ACC112 (cell line): Measurements from ENCODE around the gene CALHM3.

Source experiments
- H2AFZ ChIP-seq: fragments of 200-600 bp; sonication (generic); one replicate; pipeline ENCODE4 v1.6.0; 2017; ENCODE audit warnings: antibody characterized with exemption, low read length; ENCODE audit not compliant: unreplicated experiment
- H3K27ac ChIP-seq: fragments of 200-600 bp; sonication (generic); 2 replicates; pipeline ENCODE4 v1.5.1; 2014; ENCODE audit warnings: low read depth, mild to moderate bottlenecking, antibody characterized with exemption, low read length, moderate library complexity
- H3K27me3 ChIP-seq: fragments of 200-600 bp; sonication (generic); 2 replicates; pipeline ENCODE4 v1.6.1; 2014; ENCODE audit warnings: mild to moderate bottlenecking, antibody characterized with exemption, low read length, moderate library complexity, mixed read lengths; ENCODE audit not compliant: insufficient read depth
- H3K36me3 ChIP-seq: fragments of 200-600 bp; sonication (generic); 2 replicates; pipeline ENCODE4 v1.6.1; 2016; ENCODE audit warnings: mild to moderate bottlenecking, antibody characterized with exemption, low read length, moderate library complexity, mixed read lengths; ENCODE audit not compliant: insufficient read depth
- H3K4me1 ChIP-seq: fragments of 200-600 bp; sonication (generic); one replicate; pipeline ENCODE4 v1.6.1; 2016; ENCODE audit warnings: low read length, mixed read lengths; ENCODE audit not compliant: insufficient read depth, unreplicated experiment, control insufficient read depth
- H3K4me3 ChIP-seq: fragments of 200-600 bp; sonication (generic); 2 replicates; pipeline ENCODE4 v1.5.1; 2014; ENCODE audit warnings: mild to moderate bottlenecking, low read depth, low read length
- H3K79me2 ChIP-seq: fragments of 200-600 bp; sonication (generic); one replicate; pipeline ENCODE4 v1.6.0; 2016; ENCODE audit warnings: low read length; ENCODE audit not compliant: control insufficient read depth, unreplicated experiment, insufficient read depth

CALHM3 gene

DNA sequence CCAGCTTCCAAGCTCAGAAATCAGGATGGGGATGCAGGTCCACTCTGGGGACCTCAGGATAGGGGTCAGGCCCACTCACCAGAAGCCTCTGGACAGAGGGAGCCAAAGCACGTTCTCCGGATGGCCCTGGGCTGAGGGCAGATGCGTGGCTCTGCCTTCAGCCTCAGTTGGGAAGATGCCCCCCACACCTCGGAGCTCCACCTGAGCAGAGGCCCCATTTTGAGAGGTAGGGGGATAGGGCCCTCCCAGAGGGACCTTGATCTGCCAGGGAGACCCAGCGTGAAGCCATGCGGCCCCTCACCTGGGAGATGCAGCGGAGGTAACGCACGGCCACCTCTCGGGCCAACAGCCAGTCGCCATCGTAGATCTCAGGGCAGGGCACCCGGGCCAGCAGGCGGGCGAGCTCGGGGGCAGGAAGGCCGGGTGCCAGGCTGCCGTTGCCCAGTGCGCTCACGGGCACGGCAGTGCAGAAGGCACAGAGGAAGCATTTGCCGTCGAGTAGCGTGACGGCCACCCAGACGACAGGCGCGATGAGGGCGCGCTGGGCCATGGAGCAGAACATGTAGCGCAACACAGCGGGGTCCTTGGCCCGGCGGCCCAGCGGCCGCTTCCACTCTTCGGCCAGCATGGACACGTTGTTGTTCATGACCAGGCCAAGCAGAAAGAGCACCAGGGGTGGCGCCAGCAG, 21.0 kb downstream of the CALHM3 start:
- no peak overlapping the region for H2AFZ ChIP-seq
- H3K4me3 ChIP-seq: no peak overlapping the region
- H3K27ac ChIP-seq: no peak overlapping the region
- H3K79me2 ChIP-seq: no peaks in the 10 kb centered on the region
- peaks cover under 1% of the 10 kb centered on the region for H3K4me1 ChIP-seq
- H3K27me3 ChIP-seq: no peaks in the 10 kb centered on the region
- H3K36me3 ChIP-seq: no peaks in the 10 kb centered on the region

- no peaks in the 10 kb centered on the region for H3K79me2 ChIP-seq
- H3K36me3 ChIP-seq: no peaks in the 10 kb centered on the region
- H2AFZ ChIP-seq: no peak overlapping the region
- H3K27me3 ChIP-seq: no peaks in the 10 kb centered on the region
- peaks cover 8% of the 10 kb centered on the region for H3K4me1 ChIP-seq
- no peak overlapping the region for H3K4me3 ChIP-seq
- no peak overlapping the region for H3K27ac ChIP-seq
These were observed 21.8 kb downstream of the CALHM3 start for GRCh38 chr10:103457176-103457712.

- Histone ChIP-seq H3K4me1 (peaks cover 8% of the 10 kb centered on the region), H3K27me3 (no peaks in the 10 kb centered on the region), H3K79me2 (no peaks in the 10 kb centered on the region), H3K4me3 (no peak overlapping the region), H3K36me3 (no peaks in the 10 kb centered on the region), H2AFZ (no peak overlapping the region), H3K27ac (no peak overlapping the region)
These were observed 22.9 kb downstream of the CALHM3 start for GRCh38 chr10:103456074-103456660.

- H2AFZ ChIP-seq: no peak overlapping the region
- H3K36me3 ChIP-seq: no peaks in the 10 kb centered on the region
- H3K4me3 ChIP-seq: no peak overlapping the region
- peaks cover 14% of the 10 kb centered on the region for H3K4me1 ChIP-seq
- H3K79me2 ChIP-seq: peaks cover 5% of the 10 kb centered on the region
- H3K27me3 ChIP-seq: no peaks in the 10 kb centered on the region
- no peak overlapping the region for H3K27ac ChIP-seq
These were observed 23.8 kb downstream of the CALHM3 start for GRCh38 chr10:103455235-103455634.

GRCh38 chr10:103454026-103454425, 25.0 kb downstream of the CALHM3 start:
- H3K4me3 ChIP-seq: no peak overlapping the region
- peaks cover 26% of the 10 kb centered on the region for H3K4me1 ChIP-seq

DNA sequence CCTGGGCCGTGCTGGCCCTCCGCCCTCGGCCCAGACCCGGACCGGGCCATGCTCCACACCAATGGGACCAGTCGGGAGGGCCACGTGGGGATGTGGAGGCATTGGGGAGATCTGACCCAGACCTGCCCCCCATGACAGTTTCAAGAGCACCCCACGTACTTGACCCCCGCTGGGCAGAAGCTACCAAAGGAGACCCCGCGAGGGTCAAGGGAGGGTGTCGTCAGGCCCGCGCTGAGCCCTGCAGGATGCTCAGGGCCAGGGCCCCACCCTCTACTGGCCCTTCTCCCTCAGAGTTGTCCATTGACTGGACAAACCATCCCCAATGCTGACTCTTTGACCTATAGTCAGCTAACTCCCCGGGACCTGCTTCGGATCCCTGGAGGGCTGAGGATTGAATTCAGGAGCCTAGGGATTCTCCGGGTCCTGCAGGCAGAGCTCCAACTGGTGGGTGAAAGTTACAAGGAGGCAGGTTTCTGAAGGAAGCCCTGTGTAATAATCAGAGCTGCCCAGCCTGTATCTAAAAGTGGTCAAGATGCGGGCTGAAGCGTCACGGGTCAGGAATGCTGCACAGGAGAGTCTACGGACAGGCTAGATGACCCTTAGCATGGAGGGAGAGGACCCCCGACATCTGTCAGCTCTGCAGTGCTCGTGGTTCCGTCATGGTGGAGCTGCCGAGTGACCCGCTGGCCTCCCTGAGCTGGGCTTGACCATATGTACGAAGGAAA, 26.4 kb downstream of the CALHM3 start:
- Histone ChIP-seq H3K79me2 (peaks cover 20% of the 10 kb centered on the region), H3K36me3 (peaks cover 8% of the 10 kb centered on the region; the same call in 1 of the 2 replicates), H3K27ac (no peak overlapping the region), H2AFZ (peak overlapping the region; percentile 82), H3K4me3 (peak overlapping the region; percentile 94), H3K27me3 (no peaks in the 10 kb centered on the region), H3K4me1 (peaks cover 28% of the 10 kb centered on the region)

More at GRCh38 chr10:103454026-103454425, 25.0 kb downstream of the CALHM3 start:
- Histone ChIP-seq H2AFZ (no peak overlapping the region), H3K27me3 (no peaks in the 10 kb centered on the region), H3K36me3 (peaks cover 8% of the 10 kb centered on the region; the same call in 1 of the 2 replicates), H3K27ac (no peak overlapping the region), H3K79me2 (peaks cover 17% of the 10 kb centered on the region)

DNA sequence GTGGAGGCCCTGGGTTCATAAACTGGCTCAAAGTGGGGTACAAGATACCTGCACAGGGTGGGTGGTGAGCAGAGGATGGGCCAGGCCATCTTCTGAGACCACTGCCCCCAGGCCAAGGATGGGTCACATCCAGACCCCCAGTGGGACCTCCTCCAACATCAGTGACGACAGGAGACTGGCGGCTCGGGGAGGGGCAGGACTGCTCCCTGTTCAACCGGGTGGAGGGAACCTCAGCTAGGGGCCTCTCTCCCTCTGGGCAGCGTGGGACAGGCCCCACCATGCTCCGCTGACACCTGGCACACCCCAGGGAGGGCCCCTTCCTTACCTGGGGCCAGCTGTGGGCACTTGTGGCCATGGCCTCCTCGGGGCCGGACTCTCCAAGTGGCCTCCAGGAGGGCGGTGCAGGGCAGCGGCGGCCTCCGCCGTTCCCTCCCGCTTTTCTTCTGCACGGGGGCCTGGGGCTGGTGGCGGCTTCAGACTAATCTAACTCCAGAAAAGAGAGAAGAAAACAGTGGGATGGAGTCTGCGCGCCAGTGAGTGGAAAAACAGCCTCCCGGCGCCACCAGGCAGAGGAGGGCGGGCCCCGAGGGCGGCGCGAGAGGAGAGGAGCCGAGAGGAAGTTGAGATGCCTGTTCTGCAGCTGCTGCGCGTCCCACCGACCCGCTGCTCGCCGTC, 27.1 kb downstream of the CALHM3 start, which contains the start of gene CALHM2:
Gene CALHM2 (minus strand): TSS at position 540 of the 675 bp plus-strand sequence. CDS start 2,429 bp downstream, outside the sequence.
- Histone ChIP-seq H3K36me3 (peaks cover 8% of the 10 kb centered on the region; the same call in 1 of the 2 replicates), H2AFZ (peak within 1 kb of the TSS; percentile 82), H3K79me2 (peaks cover 22% of the 10 kb centered on the region), H3K4me1 (peaks cover 28% of the 10 kb centered on the region), H3K4me3 (peak within 1 kb of the TSS; percentile 94), H3K27ac (peak within 1 kb of the TSS; percentile 69), H3K27me3 (no peaks in the 10 kb centered on the region)

- Histone ChIP-seq H3K4me3 (peak overlapping the region; percentile 94), H2AFZ (peak overlapping the region; percentile 82), H3K27ac (peak overlapping the region; percentile 69), H3K36me3 (peaks cover 8% of the 10 kb centered on the region; the same call in 1 of the 2 replicates), H3K4me1 (peaks cover 34% of the 10 kb centered on the region), H3K79me2 (peaks cover 22% of the 10 kb centered on the region), H3K27me3 (no peaks in the 10 kb centered on the region)
These were observed 27.8 kb downstream of the CALHM3 start for GRCh38 chr10:103451091-103451813.

DNA sequence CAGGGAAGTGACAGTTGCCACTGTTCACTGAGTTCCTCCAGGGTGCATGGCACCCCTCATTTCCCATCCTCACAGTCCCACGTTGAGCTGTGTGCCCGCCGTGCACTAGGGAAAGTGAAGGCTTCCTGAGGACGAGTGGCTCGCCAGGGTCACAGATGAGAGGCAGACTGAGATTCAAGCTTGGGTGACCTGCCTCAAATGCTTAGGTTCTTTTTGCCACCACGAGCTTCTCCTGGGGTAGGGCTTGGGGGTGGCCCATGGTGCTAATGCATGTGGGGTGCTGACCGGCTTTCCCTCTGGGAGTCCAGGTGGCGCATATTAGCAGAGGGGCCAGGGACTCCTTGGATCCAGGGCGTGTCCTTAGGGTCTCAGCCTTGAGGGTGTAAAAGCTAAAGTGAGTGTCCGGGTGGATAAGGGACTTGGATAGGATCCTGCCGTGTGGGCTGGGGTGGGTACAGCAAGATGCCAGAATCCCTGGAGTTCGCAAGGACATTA, 28.8 kb downstream of the CALHM3 start:
- H3K4me1 ChIP-seq: peaks cover 44% of the 10 kb centered on the region
- H3K36me3 ChIP-seq: peaks cover 14% of the 10 kb centered on the region; the same call in 1 of the 2 replicates
- peak overlapping the region; percentile 69 for H3K27ac ChIP-seq
- H3K79me2 ChIP-seq: peaks cover 22% of the 10 kb centered on the region
- no peaks in the 10 kb centered on the region for H3K27me3 ChIP-seq
- peak overlapping the region; percentile 94 for H3K4me3 ChIP-seq
- no peak overlapping the region for H2AFZ ChIP-seq
